SJSA1 (cell line): Measurements from ENCODE around the gene MAPK8IP3. TPM values are rescaled to one million over a fixed set of nuclear protein-coding genes. Genes with fewer than 3 reads are reported as not detected.
"Not testable (repeated sequence)": the region's sequence is repeated elsewhere in the genome, so short reads cannot be mapped to it uniquely, and the experiment has no call there.

Experiments used
- DNase-seq, 2 experiments: peaks; one replicate each; pipeline ENCODE4 v3.0.0-alpha.2; 2015 to 2020; ENCODE audit warnings: low spot score in 2 of 2, low read depth in 1 of 2
- H3K27ac ChIP-seq: fragments of 250-450 bp; sonication (Bioruptor Pico); 2 replicates; pipeline ENCODE4 v1.5.1; 2020; ENCODE audit warnings: mild to moderate bottlenecking, moderate library complexity
- H3K27me3 ChIP-seq: fragments of 250-450 bp; sonication (Bioruptor Pico); replicated peaks from 2 replicates; pipeline ENCODE4 v1.5.1; 2020; ENCODE audit warnings: mild to moderate bottlenecking, moderate library complexity
- H3K36me3 ChIP-seq: fragments of 250-450 bp; sonication (Bioruptor Pico); 2 replicates; pipeline ENCODE4 v1.5.1; 2020; ENCODE audit warnings: mild to moderate bottlenecking
- H3K4me1 ChIP-seq: fragments of 250-450 bp; sonication (Bioruptor Pico); replicated peaks from 2 replicates; pipeline ENCODE4 v1.6.1; 2021; ENCODE audit warnings: mild to moderate bottlenecking
- H3K4me3 ChIP-seq: fragments of 250-450 bp; sonication (Bioruptor Pico); 2 replicates; pipeline ENCODE4 v1.5.1; 2020; ENCODE audit warnings: mild to moderate bottlenecking
- H3K9me3 ChIP-seq: fragments of 250-450 bp; sonication (Bioruptor Pico); replicated peaks from 2 replicates; pipeline ENCODE4 v1.5.1; 2020; ENCODE audit warnings: mild to moderate bottlenecking
- total RNA-seq: library from RNA; depleted of rRNA; stranded (reverse); fragments of >200 nt; shearing (Covaris generic); gene quantifications from 2 replicates; pipeline ENCODE4 v1.2.3, GENCODE V29; 2014

Gene MAPK8IP3
- total RNA-seq, 1 experiment from 2014 or later, result 26.5 TPM

- Histone ChIP-seq H3K4me1 (no peaks in the 10 kb centered on the region), H3K27me3 (no peaks in the 10 kb centered on the region), H3K4me3 (no peak overlapping the region), H3K36me3 (peaks cover 23% of the 10 kb centered on the region), H3K27ac (no peak overlapping the region), H3K9me3 (peaks cover 8% of the 10 kb centered on the region; the same call in 1 of the 2 replicates)
- DNase-seq, result no peak
These were observed 89.1 kb downstream of the MAPK8IP3 start for GRCh38 chr16:1794908-1795666.

GRCh38 chr16:1799263-1799662, 93.3 kb downstream of the MAPK8IP3 start:
- H3K4me3 ChIP-seq, H3K36me3 ChIP-seq, H3K9me3 ChIP-seq, H3K4me1 ChIP-seq, DNase-seq, H3K27me3 ChIP-seq, H3K27ac ChIP-seq: not testable (repeated sequence)

- no peak for DNase-seq
- Histone ChIP-seq H3K9me3 (peaks cover 8% of the 10 kb centered on the region; the same call in 1 of the 2 replicates), H3K36me3 (peaks cover 3% of the 10 kb centered on the region; the same call in 1 of the 2 replicates), H3K27me3 (no peaks in the 10 kb centered on the region), H3K27ac (no peak overlapping the region), H3K4me1 (no peaks in the 10 kb centered on the region), H3K4me3 (no peak overlapping the region)
These were observed 94.7 kb downstream of the MAPK8IP3 start for GRCh38 chr16:1800701-1801100.

GRCh38 chr16:1807626-1808025, 101.6 kb downstream of the MAPK8IP3 start:
- no peaks in the 10 kb centered on the region for H3K9me3 ChIP-seq
- no peak for DNase-seq
- no peak overlapping the region for H3K27ac ChIP-seq

GRCh38 chr16:1808691-1809090, 102.7 kb downstream of the MAPK8IP3 start:
- H3K27ac ChIP-seq, result no peak overlapping the region
- DNase-seq, result no peak
- no peaks in the 10 kb centered on the region for H3K4me1 ChIP-seq
- no peak overlapping the region for H3K4me3 ChIP-seq
- H3K27me3 ChIP-seq, result no peaks in the 10 kb centered on the region
- H3K9me3 ChIP-seq, result no peaks in the 10 kb centered on the region
- peaks cover 19% of the 10 kb centered on the region for H3K36me3 ChIP-seq

More at GRCh38 chr16:1807626-1808025, 101.6 kb downstream of the MAPK8IP3 start:
- Histone ChIP-seq H3K36me3 (peaks cover 19% of the 10 kb centered on the region), H3K27me3 (no peaks in the 10 kb centered on the region), H3K4me3 (no peak overlapping the region), H3K4me1 (no peaks in the 10 kb centered on the region)

GRCh38 chr16:1809281-1809801, 103.3 kb downstream of the MAPK8IP3 start:
- no peak overlapping the region for H3K27ac ChIP-seq
- no peak for DNase-seq
- H3K27me3 ChIP-seq, result no peaks in the 10 kb centered on the region
- no peak overlapping the region for H3K4me3 ChIP-seq
- peaks cover 19% of the 10 kb centered on the region for H3K36me3 ChIP-seq
- no peaks in the 10 kb centered on the region for H3K4me1 ChIP-seq
- no peaks in the 10 kb centered on the region for H3K9me3 ChIP-seq

GRCh38 chr16:1810106-1810505, 104.1 kb downstream of the MAPK8IP3 start:
- no peak overlapping the region for H3K27ac ChIP-seq
- no peak for DNase-seq
- H3K36me3 ChIP-seq, result peaks cover 19% of the 10 kb centered on the region

GRCh38 chr16:1810536-1810935, 104.5 kb downstream of the MAPK8IP3 start:
- no peaks in the 10 kb centered on the region for H3K27me3 ChIP-seq
- no peaks in the 10 kb centered on the region for H3K4me1 ChIP-seq
- H3K27ac ChIP-seq, result no peak overlapping the region
- peaks cover 19% of the 10 kb centered on the region for H3K36me3 ChIP-seq
- no peaks in the 10 kb centered on the region for H3K9me3 ChIP-seq
- H3K4me3 ChIP-seq, result no peak overlapping the region
- no peak for DNase-seq

More at GRCh38 chr16:1810106-1810505, 104.1 kb downstream of the MAPK8IP3 start:
- no peaks in the 10 kb centered on the region for H3K4me1 ChIP-seq
- H3K9me3 ChIP-seq, result no peaks in the 10 kb centered on the region
- no peaks in the 10 kb centered on the region for H3K27me3 ChIP-seq
- H3K4me3 ChIP-seq, result no peak overlapping the region

- H3K4me3 ChIP-seq, result no peak overlapping the region
- H3K4me1 ChIP-seq, result no peaks in the 10 kb centered on the region
- DNase-seq, result peak in 1 of 2 experiments; percentile 61
- peaks cover 23% of the 10 kb centered on the region for H3K36me3 ChIP-seq
- no peak overlapping the region for H3K27ac ChIP-seq
- H3K9me3 ChIP-seq, result no peaks in the 10 kb centered on the region
- no peaks in the 10 kb centered on the region for H3K27me3 ChIP-seq
These were observed 106.8 kb downstream of the MAPK8IP3 start for GRCh38 chr16:1812732-1813163.

- H3K36me3 ChIP-seq, result peaks cover 5% of the 10 kb centered on the region
- DNase-seq, result no peak
- no peaks in the 10 kb centered on the region for H3K9me3 ChIP-seq
- no peaks in the 10 kb centered on the region for H3K4me1 ChIP-seq
- no peak overlapping the region for H3K27ac ChIP-seq
- H3K27me3 ChIP-seq, result no peaks in the 10 kb centered on the region
- H3K4me3 ChIP-seq, result no peak overlapping the region
These were observed 109.5 kb downstream of the MAPK8IP3 start for GRCh38 chr16:1815461-1815860.

- Histone ChIP-seq H3K4me3 (no peak overlapping the region), H3K9me3 (no peaks in the 10 kb centered on the region), H3K36me3 (peaks cover 5% of the 10 kb centered on the region), H3K4me1 (no peaks in the 10 kb centered on the region), H3K27me3 (no peaks in the 10 kb centered on the region), H3K27ac (no peak overlapping the region)
- no peak for DNase-seq
These were observed 110.6 kb downstream of the MAPK8IP3 start for GRCh38 chr16:1816396-1817275.

GRCh38 chr16:1817276-1817589, 111.2 kb downstream of the MAPK8IP3 start:
- peaks cover 5% of the 10 kb centered on the region for H3K36me3 ChIP-seq
- DNase-seq, result no peak
- H3K9me3 ChIP-seq, result no peaks in the 10 kb centered on the region
- no peak overlapping the region for H3K27ac ChIP-seq
- H3K4me1 ChIP-seq, result no peaks in the 10 kb centered on the region
- H3K27me3 ChIP-seq, result no peaks in the 10 kb centered on the region
- no peak overlapping the region for H3K4me3 ChIP-seq

- no peak overlapping the region for H3K4me3 ChIP-seq
- H3K36me3 ChIP-seq, result peaks cover 5% of the 10 kb centered on the region
- no peaks in the 10 kb centered on the region for H3K4me1 ChIP-seq
- no peak overlapping the region for H3K27ac ChIP-seq
- no peaks in the 10 kb centered on the region for H3K9me3 ChIP-seq
- DNase-seq, result no peak
- no peaks in the 10 kb centered on the region for H3K27me3 ChIP-seq
These were observed 111.7 kb downstream of the MAPK8IP3 start for GRCh38 chr16:1817716-1818115.
